ENCODE measurements around the gene PHKB. TPM values are rescaled to one million over a fixed set of nuclear protein-coding genes. Genes with fewer than 3 reads are reported as not detected.
A peak's percentile ranks its signal among the peaks of the same experiment; 100 is the strongest.

Gene PHKB
- total RNA-seq, 4 donors from 2014 or later: 110 to 198 (median 168) TPM

GRCh38 chr16:47504599-47504998, 43.5 kb downstream of the PHKB start:
- intact Hi-C loops (cut with DNase I): no loop called here
- Histone ChIP-seq H3K4me1 (peaks cover 0 to 5% of the 10 kb centered on the region in 2 donors), H3K27me3 (no peaks in the 10 kb centered on the region), H3K9me3 (no peaks in the 10 kb centered on the region), H3K4me3 (replicated peaks in 1 of 3) (no peak overlapping the region), H3K27ac (no peak overlapping the region), H3K36me3 (peaks cover 16 to 20% of the 10 kb centered on the region in 2 donors)
- WGBS, 2 donors: 96 to 100% methylated on average over 7 of the region's 7 CpGs
- TF ChIP-seq POLR2A (IDR thresholded peaks at IDR 0.05) (no peak), CTCF (IDR thresholded peaks at IDR 0.05) (no peak)
- no peak for DNase-seq

- Histone ChIP-seq H3K4me1 (peaks cover 0 to 5% of the 10 kb centered on the region in 2 donors), H3K9me3 (no peaks in the 10 kb centered on the region), H3K36me3 (peaks cover 11 to 12% of the 10 kb centered on the region in 2 donors), H3K4me3 (replicated peaks in 1 of 3) (no peak overlapping the region), H3K27me3 (no peaks in the 10 kb centered on the region), H3K27ac (peak overlapping the region in 2 of 3 donors; percentile 23 to 63)
- intact Hi-C loops (cut with DNase I): no loop called here
- peak; percentile 24 to 51 for DNase-seq
- TF ChIP-seq CTCF (IDR thresholded peaks at IDR 0.05): no peak
- TF ChIP-seq POLR2A (IDR thresholded peaks at IDR 0.05): no peak
- WGBS, 2 donors: 38 to 58% methylated on average over 2 of the region's 2 CpGs
These were observed 45.7 kb downstream of the PHKB start for GRCh38 chr16:47506800-47507199.

GRCh38 chr16:47507701-47508100, 46.6 kb downstream of the PHKB start:
- Histone ChIP-seq H3K4me3 (replicated peaks in 1 of 3) (no peak overlapping the region), H3K27me3 (no peaks in the 10 kb centered on the region), H3K27ac (peak overlapping the region in 1 of 3 donors; percentile 63), H3K36me3 (peaks cover 15 to 20% of the 10 kb centered on the region in 2 donors), H3K9me3 (no peaks in the 10 kb centered on the region), H3K4me1 (peaks cover 0 to 5% of the 10 kb centered on the region in 2 donors)
- TF ChIP-seq CTCF (IDR thresholded peaks at IDR 0.05) (no peak), POLR2A (IDR thresholded peaks at IDR 0.05) (no peak)
- no peak for DNase-seq
- 71 to 72% methylated on average over 1 of the region's 1 CpG for WGBS, 2 donors
- intact Hi-C loops (cut with DNase I): no loop called here

GRCh38 chr16:47511882-47512281, 50.8 kb downstream of the PHKB start:
- peaks cover 12 to 28% of the 10 kb centered on the region in 2 donors for H3K36me3 ChIP-seq

GRCh38 chr16:47519037-47519436, 57.9 kb downstream of the PHKB start:
- no peak overlapping the region for H3K4me3 ChIP-seq (replicated peaks in 1 of 3)
- intact Hi-C loops (cut with DNase I): no loop called here
- no peaks in the 10 kb centered on the region for H3K4me1 ChIP-seq
- TF ChIP-seq CTCF (IDR thresholded peaks at IDR 0.05) (no peak), POLR2A (IDR thresholded peaks at IDR 0.05) (no peak)
- no peak overlapping the region for H3K27ac ChIP-seq
- peaks cover 5 to 11% of the 10 kb centered on the region in 2 donors for H3K36me3 ChIP-seq
- H3K9me3 ChIP-seq: no peaks in the 10 kb centered on the region
- no peaks in the 10 kb centered on the region for H3K27me3 ChIP-seq
- no peak for DNase-seq

More at GRCh38 chr16:47511882-47512281, 50.8 kb downstream of the PHKB start:
- 95 to 99% methylated on average over 4 of the region's 4 CpGs for WGBS, 2 donors
- no peaks in the 10 kb centered on the region for H3K27me3 ChIP-seq
- H3K4me3 ChIP-seq (replicated peaks in 1 of 3): no peak overlapping the region
- no peaks in the 10 kb centered on the region for H3K9me3 ChIP-seq
- H3K4me1 ChIP-seq: no peaks in the 10 kb centered on the region
- no peak for TF ChIP-seq CTCF (IDR thresholded peaks at IDR 0.05)
- TF ChIP-seq POLR2A (IDR thresholded peaks at IDR 0.05): no peak
- intact Hi-C loops (cut with DNase I): no loop called here
- no peak for DNase-seq
- no peak overlapping the region for H3K27ac ChIP-seq

All from thyroid gland (tissue), 4 donors.